GM12891 (cell line): ENCODE measurements around the gene MIPEP.

ENCODE experiments used
- DNase-seq: peaks from one replicate; pipeline ENCODE4 v3.0.0; 2011; ENCODE audit warnings: low spot score; ENCODE audit not compliant: insufficient read length
- FAIRE-seq: peaks from 2 replicates; lab custom pipeline; 2011; peaks lifted over from hg19 to GRCh38; lab: Jason Lieb, UNC
- PAX5 ChIP-seq: IDR thresholded peaks from 2 replicates; pipeline ENCODE4 v1.6.1; 2011; ENCODE audit warnings: low read length, moderate library complexity, mild to moderate bottlenecking; ENCODE audit not compliant: insufficient read depth, severe bottlenecking
- POLR2A ChIP-seq: IDR thresholded peaks from 2 replicates; pipeline ENCODE4 v1.6.1; 2011; ENCODE audit warnings: low read depth, low read length, control low read depth
- POLR2AphosphoS5 ChIP-seq: IDR thresholded peaks from 2 replicates; pipeline ENCODE4 v1.6.1; 2011; ENCODE audit warnings: low read depth, low read length, control low read depth
- POU2F2 ChIP-seq: IDR thresholded peaks from 2 replicates; pipeline ENCODE4 v1.6.1; 2011; ENCODE audit warnings: low read depth, mild to moderate bottlenecking, control low read depth, low read length, moderate library complexity
- SPI1 ChIP-seq: IDR thresholded peaks from 2 replicates; pipeline ENCODE4 v1.6.1; 2011; ENCODE audit warnings: low read depth, low read length, control low read depth
- TAF1 ChIP-seq: IDR thresholded peaks from 2 replicates; pipeline ENCODE4 v1.6.1; 2011; ENCODE audit warnings: low read depth, low read length, control low read depth

The MIPEP gene

DNA sequence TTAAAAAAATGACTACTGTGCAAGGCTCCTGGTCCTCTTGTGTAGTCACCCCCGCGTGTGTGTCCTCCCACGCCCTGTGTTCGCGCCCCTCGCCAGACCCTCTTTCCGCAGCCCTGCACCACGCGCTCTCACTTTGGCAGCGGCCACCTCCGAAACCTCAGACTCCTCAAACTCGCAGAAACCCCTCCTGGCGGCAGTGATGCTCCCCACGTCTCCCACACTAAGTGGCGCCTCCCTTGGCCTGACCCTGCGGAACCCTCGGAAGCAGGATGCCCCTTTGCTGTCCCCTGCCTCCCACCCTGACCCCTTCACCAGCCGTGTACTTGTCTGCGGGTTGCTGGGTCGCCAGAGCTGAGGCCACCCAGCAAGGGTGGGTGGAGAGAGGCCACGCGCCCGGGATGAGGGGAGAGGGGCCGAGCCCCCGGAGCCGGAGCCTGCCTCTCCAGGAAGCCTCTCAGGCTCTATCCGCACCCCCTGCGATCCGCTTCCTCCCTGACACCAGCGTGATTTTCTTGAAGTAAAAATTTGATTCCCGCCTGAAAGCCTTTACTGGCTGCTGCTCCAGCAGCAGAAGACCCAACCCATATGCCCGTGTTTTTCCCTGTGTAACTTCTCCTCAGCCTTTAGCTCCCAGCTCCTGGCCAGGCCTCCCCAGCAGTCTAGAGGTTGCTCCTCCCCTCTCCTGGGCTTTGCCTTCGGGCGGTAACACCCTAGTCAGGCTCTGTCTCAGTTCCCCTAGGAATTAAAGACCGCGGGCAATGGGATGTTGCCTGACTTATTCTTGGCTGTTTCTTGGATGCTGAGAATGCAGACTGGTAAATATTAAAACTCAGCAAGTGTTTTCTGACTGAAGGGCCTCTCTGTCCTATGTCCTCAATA, 55.2 kb downstream of the MIPEP start:
- no peak for TF ChIP-seq POLR2AphosphoS5
- TF ChIP-seq POU2F2, result no peak
- no peak for TF ChIP-seq SPI1
- DNase-seq (no peak), FAIRE-seq (no peak)

- TF ChIP-seq SPI1, result no peak
- FAIRE-seq (no peak), DNase-seq (no peak)
Observed at GRCh38 chr13:23828866-23829265, 60.3 kb downstream of the MIPEP start.

- FAIRE-seq (no peak), DNase-seq (no peak)
- no peak for TF ChIP-seq POU2F2
- TF ChIP-seq PAX5, result no peak
- no peak for TF ChIP-seq SPI1
- no peak for TF ChIP-seq POLR2A
- no peak for TF ChIP-seq POLR2AphosphoS5
- TF ChIP-seq TAF1, result no peak
Observed at GRCh38 chr13:23828086-23828485, 61.1 kb downstream of the MIPEP start.

DNA sequence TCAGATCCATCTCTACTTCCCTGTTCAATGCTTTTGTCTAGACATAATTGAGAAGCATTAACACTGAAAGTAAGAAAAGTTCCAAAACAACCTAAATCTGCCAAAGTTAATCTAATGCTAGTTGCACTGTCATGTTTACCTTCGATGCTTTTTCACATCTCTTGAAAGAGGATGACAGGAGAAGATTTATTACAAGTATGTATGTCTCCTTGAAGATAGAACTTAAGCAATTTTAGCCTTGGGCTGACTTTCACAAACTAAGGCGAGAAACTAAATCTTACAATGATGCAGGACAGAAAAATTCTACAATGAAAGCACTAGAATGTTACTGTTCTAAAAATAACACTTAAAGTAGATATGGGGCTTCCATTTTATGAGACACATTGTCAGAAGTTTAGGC, 64.0 kb downstream of the MIPEP start:
- no peak for TF ChIP-seq POU2F2
- no peak for TF ChIP-seq POLR2AphosphoS5
- TF ChIP-seq PAX5, result no peak
- TF ChIP-seq POLR2A, result no peak
- no peak for TF ChIP-seq TAF1
- TF ChIP-seq SPI1, result no peak
- DNase-seq (no peak), FAIRE-seq (no peak)

DNA sequence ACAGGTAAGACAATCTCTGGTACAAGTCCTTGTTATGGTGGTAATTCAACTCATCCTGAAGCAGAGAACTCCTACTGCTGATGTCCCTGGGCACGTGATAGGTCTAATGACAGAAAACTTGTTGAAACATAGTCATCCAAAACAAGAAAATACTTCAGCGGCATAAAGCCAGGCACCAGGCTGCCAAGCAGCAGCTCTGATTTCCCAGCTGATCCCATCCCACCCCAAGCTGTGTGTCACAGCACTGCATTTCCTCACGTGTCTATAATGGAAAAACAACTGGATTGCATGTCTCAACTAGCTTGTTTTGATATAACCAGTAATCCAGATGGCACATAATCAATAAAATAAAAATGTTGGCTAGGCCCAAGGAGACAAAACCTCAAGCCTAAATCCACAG, 64.8 kb downstream of the MIPEP start:
- TF ChIP-seq POLR2A, result no peak
- no peak for DNase-seq
- no peak for FAIRE-seq

DNA sequence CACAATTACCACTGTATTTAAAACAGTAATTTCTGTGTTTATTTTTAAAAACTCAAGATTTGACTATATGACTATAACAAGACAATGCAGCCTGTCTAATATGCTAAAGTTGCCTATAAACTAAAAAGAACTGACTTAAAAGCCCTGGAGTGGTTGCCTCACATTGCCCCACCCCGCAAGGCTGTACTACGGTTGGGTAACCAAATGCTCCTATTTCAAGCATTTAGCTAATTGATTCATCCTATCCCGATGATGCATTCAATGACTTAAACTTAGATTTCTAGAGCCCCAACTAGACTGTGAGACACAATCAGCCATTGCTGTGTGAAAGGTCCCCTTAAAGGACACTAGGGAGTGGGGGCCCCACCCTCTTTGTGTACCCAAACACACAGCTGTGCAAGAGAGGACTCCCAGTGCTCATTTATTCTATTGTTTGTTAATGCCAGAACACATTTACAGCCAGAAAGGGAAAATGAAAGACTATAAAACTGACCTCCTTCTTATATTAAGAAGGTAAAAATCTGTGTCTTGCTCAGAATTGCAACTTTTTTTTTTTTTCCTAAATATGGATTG, 66.9 kb downstream of the MIPEP start:
- TF ChIP-seq POLR2A (no peak), SPI1 (no peak), POLR2AphosphoS5 (no peak), TAF1 (no peak), POU2F2 (no peak), PAX5 (no peak)
- no peak for FAIRE-seq

GRCh38 chr13:23820530-23820929, 68.7 kb downstream of the MIPEP start:
- no peak for FAIRE-seq
- no peak for TF ChIP-seq SPI1
- no peak for TF ChIP-seq PAX5
- TF ChIP-seq POU2F2, result no peak
- TF ChIP-seq POLR2A, result no peak
- TF ChIP-seq TAF1, result no peak
- no peak for TF ChIP-seq POLR2AphosphoS5

More for the DNA sequence above, 66.9 kb downstream of the MIPEP start:
- no peak for DNase-seq

GRCh38 chr13:23817830-23818229, 71.4 kb downstream of the MIPEP start:
- DNase-seq (no peak), FAIRE-seq (peak; percentile 13)
- no peak for TF ChIP-seq POU2F2
- no peak for TF ChIP-seq SPI1
- no peak for TF ChIP-seq TAF1

More at GRCh38 chr13:23820530-23820929, 68.7 kb downstream of the MIPEP start:
- DNase-seq, result no peak

GRCh38 chr13:23817136-23817535, 72.1 kb downstream of the MIPEP start:
- TF ChIP-seq PAX5, result no peak
- FAIRE-seq (peak; percentile 33), DNase-seq (no peak)

GRCh38 chr13:23813635-23814034, 75.6 kb downstream of the MIPEP start:
- DNase-seq (no peak), FAIRE-seq (no peak)
- TF ChIP-seq POLR2AphosphoS5 (no peak), SPI1 (no peak), POU2F2 (no peak), TAF1 (no peak), PAX5 (no peak), POLR2A (no peak)
